A549 (cell line): Measurements from ENCODE around the gene SEPTIN2. TPM values are rescaled to one million over a fixed set of nuclear protein-coding genes. Genes with fewer than 3 reads are reported as not detected.
A peak's percentile ranks its signal among the peaks of the same experiment; 100 is the strongest.

Source experiments
- ATAC-seq, 2 experiments: fragments of 200-7000 bp in 1 of 2; fragments of >200 bp in 1 of 2; cut with Nextera tagmentation in 1 of 2; cut with Tn5 transposase in 1 of 2; 3 replicates each; pipeline versions ENCODE4 v1.8.0 to v1.9.1; 2018 to 2020; ENCODE audit warnings: mild to moderate bottlenecking in 1 of 2, moderate library complexity in 1 of 2
- CTCF ChIA-PET: fragments of 300-600 bp; sonication (Branson Sonifier 250); formaldehyde crosslinking; extraction: SDS; loops from one replicate; lab custom pipeline; 2021; ENCODE audit warnings: antibody characterized with exemption, inconsistent platforms; lab: Yijun Ruan, JAX
- POLR2A ChIA-PET: fragments of 350-600 bp; formaldehyde crosslinking; extraction: SDS; loops from one replicate; lab custom pipeline; 2021; ENCODE audit warnings: antibody characterized with exemption, inconsistent platforms; lab: Yijun Ruan, JAX
- DNase-seq, 2 experiments: peaks; one replicate each; pipeline versions ENCODE4 v3.0.0 to v3.0.0-alpha.2; 2011 to 2016; ENCODE audit warnings: low read depth in 1 of 2, low spot score in 1 of 2
- FAIRE-seq: peaks from 2 replicates; lab custom pipeline; 2011; peaks lifted over from hg19 to GRCh38; lab: Jason Lieb, UNC
- H3K27ac ChIP-seq, 2 experiments: fragments of >200 bp; sonication (Bioruptor Twin); formaldehyde crosslinking; 3 replicates each; pipeline ENCODE4 v1.5.1; 2016 to 2017
- H3K4me1 ChIP-seq: fragments of >200 bp; sonication (Bioruptor Twin); formaldehyde crosslinking; 3 replicates; pipeline ENCODE4 v1.6.1; 2016
- H3K4me2 ChIP-seq: fragments of >200 bp; sonication (Bioruptor Twin); formaldehyde crosslinking; 3 replicates; pipeline ENCODE4 v1.6.1; 2016
- H3K4me3 ChIP-seq: fragments of >200 bp; sonication (Bioruptor Twin); formaldehyde crosslinking; 3 replicates; pipeline ENCODE4 v1.5.1; 2016
- H3K9me3 ChIP-seq: fragments of >200 bp; sonication (Bioruptor Twin); formaldehyde crosslinking; 3 replicates; pipeline ENCODE4 v1.6.1; 2016
- ATOH8 ChIP-seq: fragments of 250-450 bp; sonication (Bioruptor Pico); IDR thresholded peaks from 2 replicates; pipeline ENCODE4 v1.5.0; 2020; ENCODE audit warnings: low read depth, mild to moderate bottlenecking, moderate library complexity
- BCL3 ChIP-seq: fragments of >200 bp; sonication (Bioruptor Twin); formaldehyde crosslinking; IDR thresholded peaks from 3 replicates; pipeline ENCODE4 v1.6.1; 2016
- BHLHE40 ChIP-seq: IDR thresholded peaks from 2 replicates; pipeline ENCODE4 v1.6.1; 2012; ENCODE audit warnings: low read depth, low read length, inconsistent platforms
- CBX8 ChIP-seq: fragments of 200-600 bp; sonication (generic); IDR thresholded peaks from 2 replicates; pipeline ENCODE4 v1.6.1; 2016
- CEBPB ChIP-seq, 2 experiments: fragments of >200 bp in 1 of 2; sonication (Bioruptor Twin) in 1 of 2; formaldehyde crosslinking in 1 of 2; IDR thresholded peaks; 2 replicates each; pipeline ENCODE4 v1.6.1; 2012 to 2016
- CHD2 ChIP-seq: fragments of 150-350 bp; IDR thresholded peaks from 2 replicates; pipeline ENCODE4 v1.6.1; 2014; ENCODE audit warnings: low read length; ENCODE audit not compliant: partially characterized antibody
- CTCF ChIP-seq: fragments of >200 bp; sonication (Bioruptor Twin); formaldehyde crosslinking; IDR thresholded peaks from 3 replicates; pipeline ENCODE4 v1.5.1; 2016
- EHF ChIP-seq: fragments of 250-450 bp; sonication (Bioruptor Pico); IDR thresholded peaks from 2 replicates; pipeline ENCODE4 v1.5.0; 2020; ENCODE audit warnings: mild to moderate bottlenecking
- EHMT2 ChIP-seq: fragments of 200-600 bp; sonication (generic); IDR thresholded peaks from 2 replicates; pipeline ENCODE4 v1.6.1; 2016; ENCODE audit warnings: antibody characterized with exemption, low read depth, mild to moderate bottlenecking, moderate library complexity
- FOSB ChIP-seq: fragments of 250-450 bp; sonication (Bioruptor Pico); IDR thresholded peaks from 2 replicates; pipeline ENCODE4 v1.5.0; 2020; ENCODE audit warnings: mild to moderate bottlenecking, moderate library complexity
- GATA3 ChIP-seq: IDR thresholded peaks from 2 replicates; pipeline ENCODE4 v1.6.1; 2012; ENCODE audit warnings: borderline replicate concordance
- HDAC2 ChIP-seq: fragments of 200-600 bp; sonication (generic); IDR thresholded peaks from 2 replicates; pipeline ENCODE4 v1.6.1; 2016
- HOXA7 ChIP-seq: fragments of 250-450 bp; sonication (Bioruptor Pico); IDR thresholded peaks from 2 replicates; pipeline ENCODE4 v1.5.0; 2020; ENCODE audit warnings: mild to moderate bottlenecking, moderate library complexity
- KDM1A ChIP-seq: fragments of 200-600 bp; sonication (generic); IDR thresholded peaks from 2 replicates; pipeline ENCODE4 v1.6.1; 2016; ENCODE audit warnings: low read depth, mild to moderate bottlenecking
- NR3C1 ChIP-seq: fragments of >200 bp; sonication (Bioruptor Twin); formaldehyde crosslinking; IDR thresholded peaks from 3 replicates; pipeline ENCODE4 v1.6.1; 2017
- PHF8 ChIP-seq: fragments of 200-600 bp; sonication (generic); IDR thresholded peaks from 2 replicates; pipeline ENCODE4 v1.6.1; 2016; ENCODE audit warnings: low read depth, mild to moderate bottlenecking, antibody characterized with exemption, moderate library complexity, borderline replicate concordance
- POLR2A ChIP-seq: IDR thresholded peaks from 2 replicates; pipeline ENCODE4 v1.6.1; 2012; ENCODE audit warnings: mild to moderate bottlenecking, low read length
- RCOR1 ChIP-seq: fragments of 150-350 bp; IDR thresholded peaks from 2 replicates; pipeline ENCODE4 v1.6.1; 2014; ENCODE audit warnings: antibody characterized with exemption, low read length, low read depth
- ZC3H11A ChIP-seq: fragments of 450-650 bp; IDR thresholded peaks from 2 replicates; pipeline ENCODE4 v1.6.1; 2014; ENCODE audit warnings: antibody characterized with exemption, mild to moderate bottlenecking
- ZNF302 ChIP-seq: fragments of 250-450 bp; sonication (Bioruptor Pico); IDR thresholded peaks from 2 replicates; pipeline ENCODE4 v1.9.0; 2021; ENCODE audit warnings: inconsistent platforms, mild to moderate bottlenecking, moderate library complexity
- WGBS: methylation state at CpG from one replicate; pipeline ENCODE4 v1.1.6; 2017; ENCODE audit errors: missing lambda C conversion rate; 5-methylcytosine and 5-hydroxymethylcytosine counted together
- polyA plus RNA-seq, 4 experiments: library from polyadenylated mRNA; depleted of rRNA in 3 of 4; stranded (reverse); fragments of >200 nt; fragmentation: RNase III in 1 of 4; extraction: RNeasy Plus Mini Kit Qiagen cat#74134 plus additional on column Dnase treatment in 1 of 4; gene quantifications; 2 replicates in 3 of 4; 3 replicates in 1 of 4; pipeline ENCODE4 v1.2.3, GENCODE V29; 2011 to 2017
- TF ChIP-seq, protein P1 (sequence below): fragments of >200 bp; sonication (Bioruptor Twin); formaldehyde crosslinking; IDR thresholded peaks from 2 replicates; pipeline ENCODE4 v1.6.1; 2016
- TF ChIP-seq, protein P2 (sequence below): fragments of 200-600 bp; sonication (generic); IDR thresholded peaks from 2 replicates; pipeline ENCODE4 v1.6.1; 2016; ENCODE audit warnings: antibody characterized with exemption, mild to moderate bottlenecking, moderate library complexity
- TF ChIP-seq, protein P3 (sequence below): IDR thresholded peaks from 2 replicates; pipeline ENCODE4 v1.6.1; 2012; ENCODE audit warnings: low read depth, borderline replicate concordance

Gene SEPTIN2
- polyA plus RNA-seq, 2 of the 4 experiments (the other 2 are of a cell fraction): 341 to 762 TPM

DNA sequence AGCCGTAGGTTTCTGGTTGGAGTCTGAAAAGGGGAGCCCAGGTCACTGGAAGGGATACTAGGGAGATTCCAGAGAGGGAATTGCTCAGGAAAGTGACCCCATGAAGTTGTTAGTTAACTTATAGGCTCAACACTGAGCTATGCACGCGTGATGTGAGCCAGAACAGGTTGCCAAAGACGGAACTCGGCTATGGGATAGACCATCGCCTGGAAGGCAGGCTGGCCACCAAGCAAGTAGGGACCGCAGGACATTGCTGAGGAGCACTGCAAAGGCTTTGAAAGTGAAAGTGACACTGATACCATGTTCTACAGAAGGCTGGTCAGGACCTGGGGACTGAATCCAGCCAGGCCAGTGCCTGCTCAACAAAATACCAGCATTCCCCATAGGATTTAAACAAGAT is 47.7 kb downstream of the SEPTIN2 start:
- CTCF ChIA-PET: interaction anchor here (1.9 kb wide), 1 partner anchor 9 kb away, joined by 4 read pairs; no protein-coding TSS in a partner anchor
- no peak overlapping the region for H3K4me2 ChIP-seq
- ATAC-seq: peak in 1 of 2 experiments; percentile 30; a peak in 2 of 6 replicates
- TF ChIP-seq CTCF (no peak), CBX8 (no peak)
- TF ChIP-seq, protein P1, sequence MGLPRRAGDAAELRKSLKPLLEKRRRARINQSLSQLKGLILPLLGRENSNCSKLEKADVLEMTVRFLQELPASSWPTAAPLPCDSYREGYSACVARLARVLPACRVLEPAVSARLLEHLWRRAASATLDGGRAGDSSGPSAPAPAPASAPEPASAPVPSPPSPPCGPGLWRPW: no peak
- TF ChIP-seq, all 56 proteins: peak for 0
- POLR2A ChIA-PET: no interaction called here
- H3K27ac ChIP-seq: no peak overlapping the region
- DNase-seq (no peak), FAIRE-seq (no peak)
- H3K4me3 ChIP-seq: no peak overlapping the region
- WGBS: 93% methylated on average over 7 of the region's 7 CpGs
- H3K4me1 ChIP-seq: peaks cover 9% of the 10 kb centered on the region; the same call in 2 of the 3 replicates
- H3K9me3 ChIP-seq: no peaks in the 10 kb centered on the region

GRCh38 chr2:241364781-241365180 is 49.1 kb downstream of the SEPTIN2 start:
- Histone ChIP-seq H3K9me3 (no peaks in the 10 kb centered on the region), H3K4me3 (no peak overlapping the region), H3K4me2 (no peak overlapping the region), H3K4me1 (peaks cover 13% of the 10 kb centered on the region), H3K27ac (no peak overlapping the region)
- FAIRE-seq: no peak
- ChIA-PET CTCF (interaction anchor here (0.5 kb wide), 1 partner anchor 519 kb away, joined by 3 read pairs; no protein-coding TSS in a partner anchor), POLR2A (no interaction called here)
- 74% methylated on average over 2 of the region's 2 CpGs for WGBS
- TF ChIP-seq, protein P2, sequence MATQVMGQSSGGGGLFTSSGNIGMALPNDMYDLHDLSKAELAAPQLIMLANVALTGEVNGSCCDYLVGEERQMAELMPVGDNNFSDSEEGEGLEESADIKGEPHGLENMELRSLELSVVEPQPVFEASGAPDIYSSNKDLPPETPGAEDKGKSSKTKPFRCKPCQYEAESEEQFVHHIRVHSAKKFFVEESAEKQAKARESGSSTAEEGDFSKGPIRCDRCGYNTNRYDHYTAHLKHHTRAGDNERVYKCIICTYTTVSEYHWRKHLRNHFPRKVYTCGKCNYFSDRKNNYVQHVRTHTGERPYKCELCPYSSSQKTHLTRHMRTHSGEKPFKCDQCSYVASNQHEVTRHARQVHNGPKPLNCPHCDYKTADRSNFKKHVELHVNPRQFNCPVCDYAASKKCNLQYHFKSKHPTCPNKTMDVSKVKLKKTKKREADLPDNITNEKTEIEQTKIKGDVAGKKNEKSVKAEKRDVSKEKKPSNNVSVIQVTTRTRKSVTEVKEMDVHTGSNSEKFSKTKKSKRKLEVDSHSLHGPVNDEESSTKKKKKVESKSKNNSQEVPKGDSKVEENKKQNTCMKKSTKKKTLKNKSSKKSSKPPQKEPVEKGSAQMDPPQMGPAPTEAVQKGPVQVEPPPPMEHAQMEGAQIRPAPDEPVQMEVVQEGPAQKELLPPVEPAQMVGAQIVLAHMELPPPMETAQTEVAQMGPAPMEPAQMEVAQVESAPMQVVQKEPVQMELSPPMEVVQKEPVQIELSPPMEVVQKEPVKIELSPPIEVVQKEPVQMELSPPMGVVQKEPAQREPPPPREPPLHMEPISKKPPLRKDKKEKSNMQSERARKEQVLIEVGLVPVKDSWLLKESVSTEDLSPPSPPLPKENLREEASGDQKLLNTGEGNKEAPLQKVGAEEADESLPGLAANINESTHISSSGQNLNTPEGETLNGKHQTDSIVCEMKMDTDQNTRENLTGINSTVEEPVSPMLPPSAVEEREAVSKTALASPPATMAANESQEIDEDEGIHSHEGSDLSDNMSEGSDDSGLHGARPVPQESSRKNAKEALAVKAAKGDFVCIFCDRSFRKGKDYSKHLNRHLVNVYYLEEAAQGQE: no peak
- TF ChIP-seq CHD2 (no peak), ZNF302 (CRISPR knock-in tag) (no peak), KDM1A (no peak), PHF8 (no peak), CEBPB (IDR thresholded peaks at IDR 0.05) (no peak)
- no peak for ATAC-seq
- no peak for DNase-seq

- no peak for ATAC-seq
- no peak for DNase-seq
- FAIRE-seq: no peak
- no peak overlapping the region for H3K4me3 ChIP-seq
- CTCF ChIA-PET: interaction anchor here (0.7 kb wide), 1 partner anchor 9 kb away, joined by 3 read pairs; no protein-coding TSS in a partner anchor
- POLR2A ChIA-PET: no interaction called here
- no peaks in the 10 kb centered on the region for H3K9me3 ChIP-seq
- WGBS: 89% methylated on average over 2 of the region's 2 CpGs
- no peak overlapping the region for H3K27ac ChIP-seq
- H3K4me1 ChIP-seq: peaks cover 10% of the 10 kb centered on the region
- no peak overlapping the region for H3K4me2 ChIP-seq
- TF ChIP-seq FOSB (CRISPR knock-in tag) (no peak), NR3C1 (no peak), ATOH8 (CRISPR knock-in tag) (no peak), CEBPB (IDR thresholded peaks at IDR 0.05) (no peak), ZC3H11A (no peak), BCL3 (no peak), HOXA7 (CRISPR knock-in tag) (no peak), EHMT2 (no peak), HDAC2 (no peak), GATA3 (no peak), RCOR1 (no peak), EHF (CRISPR knock-in tag) (no peak), BHLHE40 (no peak), CTCF (no peak), POLR2A (no peak)
- TF ChIP-seq, protein P3, sequence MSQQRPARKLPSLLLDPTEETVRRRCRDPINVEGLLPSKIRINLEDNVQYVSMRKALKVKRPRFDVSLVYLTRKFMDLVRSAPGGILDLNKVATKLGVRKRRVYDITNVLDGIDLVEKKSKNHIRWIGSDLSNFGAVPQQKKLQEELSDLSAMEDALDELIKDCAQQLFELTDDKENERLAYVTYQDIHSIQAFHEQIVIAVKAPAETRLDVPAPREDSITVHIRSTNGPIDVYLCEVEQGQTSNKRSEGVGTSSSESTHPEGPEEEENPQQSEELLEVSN: no peak
Observed at GRCh38 chr2:241366678-241367077, 51.0 kb downstream of the SEPTIN2 start.
